ENCODE results near the gene MVB12A. TPM values are rescaled to one million over a fixed set of nuclear protein-coding genes. Genes with fewer than 3 reads are reported as not detected.

Gene MVB12A
- total and polyA plus RNA-seq, 2 donors (not counting 3 experiments of a cell fraction or from before 2014, with no cell fraction given) = 63.3 to 88.8 TPM

GRCh38 chr19:17469481-17470067 is 49.7 kb downstream of the MVB12A start:
- intact Hi-C loops (cut with micrococcal nuclease) (loop anchor here (2.0 kb wide), 2 partner anchors 19 to 51 kb away; no protein-coding TSS in a partner anchor), dilution Hi-C loops (cut with MboI; ENCODE audit: extremely low pct_ligation_motif_present, low sequenced_read_pairs) (no loop called here)
- DNase-seq (ENCODE audit: low read depth, low spot score) = peak; percentile 77
- Histone ChIP-seq H3K79me2 (ENCODE audit: control insufficient read depth, insufficient read depth, low read length) (no peaks in the 10 kb centered on the region), H3K9ac (replicated peaks; ENCODE audit: extremely low read depth, insufficient read depth, low read length) (peak overlapping the region; percentile 8), H3K27ac (ENCODE audit: insufficient read depth, low read depth, low read length) (peak overlapping the region; percentile 16), H2AFZ (ENCODE audit: low read depth, low read length) (peak overlapping the region; percentile 100), H3K9me1 (replicated peaks; ENCODE audit: control insufficient read depth, extremely low read depth, insufficient read depth, low read length) (no peaks in the 10 kb centered on the region), H3K27me3 (ENCODE audit: control insufficient read depth in 2 of 2, insufficient read depth in 2 of 2, low read length in 2 of 2) (no peaks in the 10 kb centered on the region), H4K20me1 (replicated peaks; ENCODE audit: control insufficient read depth, extremely low read depth, insufficient read depth, low read length) (no peaks in the 10 kb centered on the region), H3K4me1 (ENCODE audit: control insufficient read depth, extremely low read depth, insufficient read depth, low read length) (peaks cover 11% of the 10 kb centered on the region), H3K36me3 (ENCODE audit: control insufficient read depth in 2 of 2, extremely low read depth in 1 of 2, insufficient read depth in 2 of 2, low read length in 2 of 2) (no peaks in the 10 kb centered on the region), H3K4me2 (ENCODE audit: insufficient read depth, low read length) (peak overlapping the region; percentile 76), H3K9me3 (replicated peaks; ENCODE audit: control insufficient read depth, insufficient read depth, low read length) (no peaks in the 10 kb centered on the region), H3K4me3 (replicated peaks in 1 of 3; ENCODE audit: insufficient read depth in 1 of 3, low read depth in 1 of 3, low read length in 3 of 3) (peak overlapping the region; percentile 49 to 72 (median 51))
- FAIRE-seq = no peak
- POLR2A ChIA-PET = interaction anchor here (1.1 kb wide), 1 partner anchor 57 kb away, joined by 3 read pairs; no protein-coding TSS in a partner anchor
- CTCF ChIA-PET = interaction anchor here (0.6 to 2.7 kb wide), 3 partner anchors 27 to 175 kb away, joined by 3 to 13 read pairs (median 3); no protein-coding TSS in a partner anchor
- peak; percentile 45 for TF ChIP-seq MAX (IDR thresholded peaks at IDR 0.05; ENCODE audit: insufficient read depth, insufficient read length)
- TF ChIP-seq FOS (IDR thresholded peaks at IDR 0.05; ENCODE audit: borderline replicate concordance, insufficient read depth, low read length) = no peak
- no TSS peak for BruUV-seq (replicated peaks)

GRCh38 chr19:17470068-17470841 is 50.4 kb downstream of the MVB12A start, which contains the start of gene SLC27A1:
SLC27A1 (plus strand) TSS chr19:17470524; CDS start chr19:17470541, 17 bp downstream.
- Histone ChIP-seq H3K4me2 (ENCODE audit: insufficient read depth, low read length) (peak within 1 kb of the TSS; percentile 76), H3K27ac (ENCODE audit: insufficient read depth, low read depth, low read length) (peak within 1 kb of the TSS; percentile 16), H3K9ac (replicated peaks; ENCODE audit: extremely low read depth, insufficient read depth, low read length) (peak within 1 kb of the TSS; percentile 49), H3K4me1 (ENCODE audit: control insufficient read depth, extremely low read depth, insufficient read depth, low read length) (peaks cover 11% of the 10 kb centered on the region), H3K9me1 (replicated peaks; ENCODE audit: control insufficient read depth, extremely low read depth, insufficient read depth, low read length) (no peaks in the 10 kb centered on the region), H3K79me2 (ENCODE audit: control insufficient read depth, insufficient read depth, low read length) (no peaks in the 10 kb centered on the region), H3K27me3 (ENCODE audit: control insufficient read depth in 2 of 2, insufficient read depth in 2 of 2, low read length in 2 of 2) (no peaks in the 10 kb centered on the region), H3K9me3 (replicated peaks; ENCODE audit: control insufficient read depth, insufficient read depth, low read length) (no peaks in the 10 kb centered on the region), H2AFZ (ENCODE audit: low read depth, low read length) (peak within 1 kb of the TSS; percentile 100), H3K36me3 (ENCODE audit: control insufficient read depth in 2 of 2, extremely low read depth in 1 of 2, insufficient read depth in 2 of 2, low read length in 2 of 2) (no peaks in the 10 kb centered on the region), H4K20me1 (replicated peaks; ENCODE audit: control insufficient read depth, extremely low read depth, insufficient read depth, low read length) (no peaks in the 10 kb centered on the region), H3K4me3 (replicated peaks in 1 of 3; ENCODE audit: insufficient read depth in 1 of 3, low read depth in 1 of 3, low read length in 3 of 3) (peak within 1 kb of the TSS; percentile 60 to 72 (median 61))
- dilution Hi-C loops (cut with MboI; ENCODE audit: extremely low pct_ligation_motif_present, low sequenced_read_pairs) (no loop called here), intact Hi-C loops (cut with micrococcal nuclease) (loop anchor here (2.0 kb wide), 2 partner anchors 19 to 51 kb away; no protein-coding TSS in a partner anchor)
- POLR2A ChIA-PET = interaction anchor here (0.6 kb wide), 1 partner anchor 15 kb away, joined by 5 read pairs; no protein-coding TSS in a partner anchor
- BruUV-seq (replicated peaks) = no TSS peak
- peak; percentile 99 for DNase-seq (ENCODE audit: low read depth, low spot score)
- FAIRE-seq = peak; percentile 99
- CTCF ChIA-PET = interaction anchor here (0.6 to 2.7 kb wide), 6 partner anchors 26 to 296 kb away, joined by 3 to 13 read pairs (median 3); partner anchors contain the start of gene MVB12A
- TF ChIP-seq POLR2AphosphoS5 (IDR thresholded peaks at IDR 0.05; ENCODE audit: insufficient read depth, low read depth, low read length) = peak; percentile 60
- TF ChIP-seq EZH2 (IDR thresholded peaks at IDR 0.05; ENCODE audit: borderline replicate concordance, low read depth, low read length, severe bottlenecking) = no peak
- peak; percentile 38 for TF ChIP-seq POLR2A (IDR thresholded peaks at IDR 0.05; ENCODE audit: low read depth, low read length)
